Cerebellar nuclear complex (tissue), 1 donor: ENCODE data around the gene ATP5F1D.
"Not testable (repeated sequence)": the region's sequence is repeated elsewhere in the genome, so short reads cannot be mapped to it uniquely, and the experiment has no call there.

ENCODE experiments used
- DNase-seq, 2 experiments: peaks; one replicate each; lab custom pipeline; 2025; lab: John Stamatoyannopoulos, UW

The ATP5F1D gene

DNA sequence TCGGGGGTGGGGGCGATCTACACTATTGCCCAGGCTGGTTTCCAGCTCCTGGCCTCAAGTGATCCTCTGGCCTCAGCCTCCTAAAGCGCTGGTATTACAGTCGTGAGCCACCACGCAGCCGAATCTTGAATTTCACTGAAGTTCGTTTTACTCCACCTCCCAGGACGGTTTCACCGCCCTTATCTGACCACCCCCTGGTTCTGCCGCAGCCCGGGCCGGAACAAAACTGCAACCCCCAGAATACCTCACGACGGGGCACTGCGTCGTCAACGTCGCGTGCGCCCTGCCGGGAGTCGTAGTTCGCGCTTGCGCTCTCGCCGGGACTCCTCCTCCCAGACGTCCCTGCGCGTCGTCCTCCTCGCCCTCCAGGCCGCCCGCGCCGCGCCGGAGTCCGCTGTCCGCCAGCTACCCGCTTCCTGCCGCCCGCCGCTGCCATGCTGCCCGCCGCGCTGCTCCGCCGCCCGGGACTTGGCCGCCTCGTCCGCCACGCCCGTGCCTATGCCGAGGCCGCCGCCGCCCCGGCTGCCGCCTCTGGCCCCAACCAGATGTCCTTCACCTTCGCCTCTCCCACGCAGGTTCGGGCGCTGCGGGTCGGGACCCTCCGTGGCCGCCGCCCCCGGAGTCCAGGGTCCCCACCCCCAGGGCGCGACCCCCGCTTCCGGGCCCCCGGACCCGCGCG lies at the start of gene ATP5F1D:
Gene ATP5F1D (plus strand): TSS at position 335 of the 679 bp plus-strand sequence. CDS start 100 bp downstream, at position 435.
- peak in 1 of 2 experiments; percentile 59 for DNase-seq

DNA sequence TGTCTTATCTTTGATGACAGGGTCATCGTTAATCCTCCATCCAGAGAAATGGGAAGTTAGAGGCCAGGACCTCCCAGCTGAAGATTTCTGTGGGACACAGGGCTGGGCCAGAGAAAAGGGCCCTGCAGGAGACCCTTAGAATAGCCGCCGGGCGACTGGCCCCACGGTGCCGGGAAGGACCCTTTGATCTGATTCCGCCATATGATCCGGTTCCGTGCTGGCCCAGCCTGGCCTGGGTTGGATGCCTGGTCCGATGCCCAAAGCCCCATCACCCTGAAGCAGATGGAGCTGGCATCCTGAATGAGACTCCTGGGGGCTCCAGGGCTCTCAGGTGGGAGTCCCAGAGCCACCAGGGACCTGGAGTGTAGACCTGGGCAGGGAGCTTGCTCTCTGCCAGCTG lies 42.0 kb upstream of the ATP5F1D start:
- DNase-seq = no peak

DNA sequence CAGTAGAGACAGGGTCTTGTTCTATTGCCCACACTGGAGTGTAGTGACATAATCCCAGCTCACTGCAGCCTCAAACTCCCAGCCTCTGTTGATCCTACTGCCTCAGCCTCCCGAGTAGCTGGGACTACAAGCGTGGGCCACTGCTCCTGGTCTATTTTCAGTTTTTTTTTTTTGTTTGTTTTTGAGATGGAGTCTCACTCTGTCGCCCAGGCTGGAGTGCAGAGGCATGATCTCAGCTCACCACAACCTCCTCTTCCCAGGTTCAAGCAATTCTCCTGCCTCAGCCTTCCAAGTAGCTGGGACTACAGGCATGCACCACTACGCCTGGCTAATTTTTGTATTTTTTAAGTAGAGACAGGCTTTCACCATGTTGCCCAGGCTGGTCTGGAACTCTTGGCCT lies 40.9 kb upstream of the ATP5F1D start:
- not testable (repeated sequence) for DNase-seq

DNA sequence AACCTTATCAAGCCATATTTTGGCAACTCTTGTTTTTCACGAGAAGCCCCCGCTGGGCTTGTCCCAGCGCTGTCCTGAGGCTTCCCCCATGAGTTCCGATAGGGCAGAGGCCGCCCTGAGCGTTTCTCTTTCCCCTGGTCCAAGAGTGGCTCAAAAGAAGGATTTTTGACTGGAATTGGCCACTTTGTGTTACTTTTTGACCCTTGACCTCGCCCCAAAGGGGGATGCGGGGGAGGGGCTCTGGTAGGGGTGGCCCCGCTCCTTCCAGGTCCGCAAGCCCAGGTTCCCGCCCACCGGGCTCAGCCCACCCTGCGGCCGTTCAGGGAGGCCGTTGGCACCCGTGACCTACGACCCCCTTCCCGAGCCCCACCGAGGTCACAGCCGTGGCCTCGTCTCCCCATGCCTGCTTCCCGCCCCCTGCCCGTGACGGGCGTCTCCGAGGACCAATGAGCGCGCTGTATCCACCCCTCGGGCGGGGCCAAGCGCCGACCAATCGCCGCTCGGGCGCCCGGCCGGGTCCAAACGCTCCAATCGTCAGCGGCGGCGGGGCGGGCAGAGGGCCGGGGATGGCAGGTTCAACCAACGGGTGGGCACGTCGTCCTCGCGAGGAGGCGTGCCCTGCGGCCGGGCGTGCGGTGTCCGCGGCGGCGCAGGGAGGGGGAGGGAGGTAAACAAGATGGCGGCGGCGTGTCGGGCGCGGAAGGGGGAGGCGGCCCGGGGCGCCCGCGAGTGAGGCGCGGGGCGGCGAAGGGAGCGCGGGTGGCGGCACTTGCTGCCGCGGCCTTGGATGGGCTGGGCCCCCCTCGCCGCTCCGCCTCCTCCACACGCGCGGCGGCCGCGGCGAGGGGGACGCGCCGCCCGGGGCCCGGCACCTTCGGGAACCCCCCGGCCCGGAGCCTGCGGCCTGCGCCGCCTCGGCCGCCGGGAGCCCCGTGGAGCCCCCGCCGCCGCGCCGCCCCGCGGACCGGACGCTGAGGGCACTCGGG lies 36.1 kb upstream of the ATP5F1D start, which contains the start of gene STK11:
Gene STK11 (plus strand): TSS at position 665 of the 986 bp plus-strand sequence. CDS start 1,136 bp downstream, outside the sequence.
- peak; percentile 71 to 89 for DNase-seq

DNA sequence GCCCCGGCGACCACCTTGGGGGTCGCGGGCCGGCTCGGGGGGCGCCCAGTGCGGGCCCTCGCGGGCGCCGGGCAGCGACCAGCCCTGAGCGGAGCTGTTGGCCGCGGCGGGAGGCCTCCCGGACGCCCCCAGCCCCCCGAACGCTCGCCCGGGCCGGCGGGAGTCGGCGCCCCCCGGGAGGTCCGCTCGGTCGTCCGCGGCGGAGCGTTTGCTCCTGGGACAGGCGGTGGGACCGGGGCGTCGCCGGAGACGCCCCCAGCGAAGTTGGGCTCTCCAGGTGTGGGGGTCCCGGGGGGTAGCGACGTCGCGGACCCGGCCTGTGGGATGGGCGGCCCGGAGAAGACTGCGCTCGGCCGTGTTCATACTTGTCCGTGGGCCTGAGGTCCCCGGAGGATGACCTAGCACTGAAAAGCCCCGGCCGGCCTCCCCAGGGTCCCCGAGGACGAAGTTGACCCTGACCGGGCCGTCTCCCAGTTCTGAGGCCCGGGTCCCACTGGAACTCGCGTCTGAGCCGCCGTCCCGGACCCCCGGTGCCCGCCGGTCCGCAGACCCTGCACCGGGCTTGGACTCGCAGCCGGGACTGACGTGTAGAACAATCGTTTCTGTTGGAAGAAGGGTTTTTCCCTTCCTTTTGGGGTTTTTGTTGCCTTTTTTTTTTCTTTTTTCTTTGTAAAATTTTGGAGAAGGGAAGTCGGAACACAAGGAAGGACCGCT lies 35.2 kb upstream of the ATP5F1D start:
- DNase-seq = no peak

DNA sequence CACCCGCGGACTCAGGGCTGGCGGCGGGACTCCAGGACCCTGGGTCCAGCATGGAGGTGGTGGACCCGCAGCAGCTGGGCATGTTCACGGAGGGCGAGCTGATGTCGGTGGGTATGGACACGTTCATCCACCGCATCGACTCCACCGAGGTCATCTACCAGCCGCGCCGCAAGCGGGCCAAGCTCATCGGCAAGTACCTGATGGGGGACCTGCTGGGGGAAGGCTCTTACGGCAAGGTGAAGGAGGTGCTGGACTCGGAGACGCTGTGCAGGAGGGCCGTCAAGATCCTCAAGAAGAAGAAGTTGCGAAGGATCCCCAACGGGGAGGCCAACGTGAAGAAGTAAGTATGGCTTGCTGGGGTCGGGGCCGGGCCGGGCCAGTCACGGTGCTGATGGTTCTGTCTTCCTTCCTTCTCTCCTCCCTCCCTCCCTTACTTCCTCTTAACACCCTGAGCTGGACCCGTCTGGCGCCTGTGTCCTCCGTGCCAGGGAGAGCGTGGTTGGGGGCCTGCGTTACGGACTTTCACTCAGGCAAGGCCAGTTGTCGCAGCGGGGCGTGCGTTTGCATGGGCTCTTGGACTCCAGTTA lies 34.6 kb upstream of the ATP5F1D start:
- DNase-seq = no peak

DNA sequence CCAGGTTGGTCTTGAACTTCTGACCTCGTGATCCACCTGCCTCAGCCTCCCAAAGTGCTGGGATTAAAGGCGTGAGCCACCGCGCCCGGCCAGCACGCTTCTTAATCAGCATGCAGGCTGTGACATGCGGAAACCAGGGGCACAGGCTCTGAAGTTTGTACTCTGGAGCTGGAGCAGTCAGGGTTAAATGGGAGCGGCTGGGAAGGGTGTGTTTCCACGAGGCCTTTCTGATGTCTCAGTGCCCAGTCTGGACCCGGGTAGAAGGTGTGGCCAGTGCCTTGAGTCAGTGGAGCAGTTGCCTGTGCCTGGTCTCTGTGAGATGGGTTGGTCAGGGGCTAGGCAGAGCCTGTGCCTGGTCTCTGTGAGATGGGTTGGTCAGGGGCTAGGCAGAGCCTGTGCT lies 32.7 kb upstream of the ATP5F1D start:
- DNase-seq = not testable (repeated sequence)

DNA sequence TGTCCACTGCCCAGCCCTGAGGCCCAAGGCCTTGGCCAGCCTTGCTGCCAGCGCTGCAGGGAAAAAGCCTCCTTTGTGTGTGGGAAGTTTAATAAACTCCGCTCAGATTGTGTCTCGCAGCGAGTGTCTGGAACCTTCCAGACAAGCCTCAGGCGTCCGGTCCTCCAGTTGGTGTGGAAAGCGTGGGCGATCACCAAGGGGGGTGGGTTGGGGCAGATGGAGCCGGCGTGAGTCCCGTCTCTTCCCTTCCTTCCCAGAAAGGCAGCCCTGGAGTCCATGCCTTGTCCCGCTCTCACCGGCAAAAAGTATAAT lies 31.4 kb upstream of the ATP5F1D start:
- no peak for DNase-seq

DNA sequence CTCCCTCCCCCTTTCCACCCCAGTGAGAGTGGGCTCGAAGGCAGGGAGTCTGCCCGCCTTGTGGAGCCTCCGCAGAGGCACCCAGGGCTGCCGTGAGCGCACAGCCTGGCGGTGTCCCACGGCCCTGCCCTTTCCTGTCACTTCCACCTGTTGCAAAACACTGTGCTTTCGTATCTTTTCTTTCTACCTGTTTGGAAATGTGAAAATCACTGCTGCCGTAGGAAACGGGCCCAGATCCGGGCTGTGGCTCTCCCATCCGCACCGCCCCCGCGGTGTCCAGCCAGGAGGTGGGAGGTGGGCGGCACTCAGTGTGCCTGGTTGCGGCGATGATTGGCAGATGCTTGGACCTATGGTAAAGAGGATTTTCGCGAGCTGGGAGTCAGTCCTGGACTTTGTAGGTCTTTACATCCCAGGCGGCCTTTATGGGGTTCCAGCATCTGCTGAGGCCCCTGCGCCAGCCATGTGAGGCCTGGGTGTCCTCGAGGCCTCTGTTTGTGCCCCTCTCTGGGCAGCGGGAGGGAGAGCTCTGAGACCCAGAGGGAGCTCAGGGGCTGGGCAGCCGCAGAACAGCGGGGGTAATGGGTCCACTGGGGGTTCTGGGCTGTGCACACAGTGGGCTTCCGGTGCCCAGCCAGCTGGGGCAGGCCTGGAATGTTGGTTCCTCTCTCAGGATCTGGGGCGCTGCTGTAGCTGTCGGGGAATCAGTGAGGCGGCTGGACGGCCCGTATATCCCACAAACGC lies 29.9 kb upstream of the ATP5F1D start:
- DNase-seq = no peak

DNA sequence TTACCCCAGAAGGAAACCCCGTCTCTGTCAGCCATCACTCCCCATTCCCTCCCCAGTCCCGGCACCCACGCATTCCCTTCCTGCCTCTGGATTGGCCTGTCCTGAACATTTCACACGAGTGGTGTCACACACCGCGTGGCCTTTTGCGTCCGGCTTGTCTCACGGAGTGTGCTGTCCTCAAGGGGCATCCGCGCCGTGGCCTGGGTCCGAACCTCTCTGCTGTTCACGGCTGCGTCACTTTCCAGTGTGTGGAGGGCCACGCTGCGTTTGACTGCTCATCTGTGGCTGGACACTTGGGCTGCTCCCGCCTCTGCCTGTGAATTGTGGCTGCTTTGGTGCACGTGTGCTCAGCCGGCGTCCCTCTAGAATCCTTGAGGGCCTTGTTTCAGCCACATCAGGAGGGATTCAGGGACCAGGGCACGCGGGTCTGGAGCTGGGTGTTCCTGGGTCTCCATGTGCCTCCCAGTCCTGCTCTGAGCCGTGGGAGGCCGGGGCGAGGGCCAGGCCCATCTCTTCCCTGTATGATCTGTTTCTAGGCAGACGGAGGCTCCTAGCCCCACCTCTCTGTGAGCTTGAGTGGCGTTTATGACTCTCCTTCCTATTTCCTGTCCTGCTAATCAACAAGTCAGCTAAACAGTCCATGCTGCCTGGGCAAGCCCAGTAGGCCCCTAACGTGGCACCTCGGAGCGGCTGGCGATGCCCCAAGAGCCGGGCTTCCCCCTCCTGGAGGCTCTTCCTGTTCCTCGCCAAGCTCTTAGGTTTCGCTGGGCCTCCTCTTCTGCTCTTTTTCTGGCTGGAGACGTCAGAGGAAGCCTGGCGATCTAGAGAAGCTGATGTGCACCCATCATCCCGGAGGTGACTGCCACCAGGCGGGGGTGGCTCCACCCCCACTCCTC lies 27.9 kb upstream of the ATP5F1D start:
- DNase-seq = peak in 1 of 2 experiments; percentile 19

DNA sequence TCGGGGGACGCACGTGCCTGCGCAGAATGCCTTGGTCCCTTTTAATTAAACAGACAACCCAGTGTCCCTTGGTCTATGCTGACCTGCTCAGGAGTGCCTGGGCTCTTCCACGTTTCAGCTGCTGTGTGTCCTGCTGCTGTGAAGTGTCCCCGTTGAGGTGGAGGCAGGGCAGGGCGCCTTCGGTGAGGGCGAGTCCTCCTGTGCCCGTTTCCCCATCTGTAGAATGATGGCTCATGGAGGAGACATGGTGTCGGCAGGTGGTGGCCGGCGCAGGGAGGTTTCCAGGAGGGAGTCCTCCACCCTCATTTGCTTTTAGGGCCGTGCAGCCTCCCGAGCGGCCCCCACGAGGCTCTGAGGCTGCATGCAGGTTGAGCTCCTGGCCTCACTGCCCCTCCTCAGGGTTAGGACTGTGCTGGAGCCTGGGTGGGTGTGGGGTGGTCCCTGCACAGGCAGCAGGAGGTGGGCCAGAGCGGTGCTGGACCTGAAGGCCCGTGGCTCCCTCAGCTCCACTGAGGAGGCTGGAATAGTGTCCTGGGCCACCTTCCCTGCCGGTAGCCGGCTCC lies 27.2 kb upstream of the ATP5F1D start:
- no peak for DNase-seq

DNA sequence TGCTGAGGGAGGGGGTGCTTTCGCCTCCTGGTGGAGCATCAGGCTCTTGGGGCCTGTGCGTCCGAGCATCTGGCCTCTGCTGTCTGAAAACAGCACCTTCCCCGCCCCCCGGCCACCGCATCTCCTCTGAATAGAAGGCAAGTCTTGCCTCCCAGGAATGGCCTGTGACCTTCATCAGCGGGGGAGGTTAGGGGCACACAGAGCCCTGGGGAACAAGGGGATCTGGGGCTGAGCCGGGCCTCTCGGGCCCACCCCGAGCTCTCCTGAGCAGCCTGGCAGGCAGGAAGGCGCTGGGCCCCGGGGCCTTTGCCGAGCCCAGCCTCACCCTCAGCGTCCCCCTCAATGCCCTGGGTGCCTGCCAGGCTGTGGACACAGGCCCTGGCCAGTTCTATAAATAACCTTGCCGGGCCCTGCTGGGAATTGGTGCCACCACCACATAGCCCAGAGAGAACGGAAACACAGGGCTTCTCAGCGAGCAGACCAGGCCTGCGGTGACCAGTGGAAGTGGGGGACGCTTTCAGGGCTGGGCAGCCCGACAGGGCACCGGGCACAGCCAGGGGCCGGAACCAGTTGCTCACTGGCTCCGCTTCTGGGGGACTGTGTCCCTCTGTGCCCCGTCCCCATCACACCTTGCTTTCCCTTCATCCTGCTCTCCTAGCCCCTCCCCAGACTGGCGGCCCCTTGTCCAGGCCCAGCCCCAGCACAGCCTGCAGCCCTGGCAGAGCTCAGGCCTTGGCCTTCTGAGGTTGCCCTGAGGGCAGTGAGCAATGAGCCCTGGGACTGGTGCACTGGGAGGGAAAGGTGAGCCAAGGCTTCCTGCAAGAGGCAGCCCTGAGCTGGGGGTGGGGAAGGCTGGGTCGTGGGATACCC lies 26.5 kb upstream of the ATP5F1D start:
- DNase-seq = no peak

DNA sequence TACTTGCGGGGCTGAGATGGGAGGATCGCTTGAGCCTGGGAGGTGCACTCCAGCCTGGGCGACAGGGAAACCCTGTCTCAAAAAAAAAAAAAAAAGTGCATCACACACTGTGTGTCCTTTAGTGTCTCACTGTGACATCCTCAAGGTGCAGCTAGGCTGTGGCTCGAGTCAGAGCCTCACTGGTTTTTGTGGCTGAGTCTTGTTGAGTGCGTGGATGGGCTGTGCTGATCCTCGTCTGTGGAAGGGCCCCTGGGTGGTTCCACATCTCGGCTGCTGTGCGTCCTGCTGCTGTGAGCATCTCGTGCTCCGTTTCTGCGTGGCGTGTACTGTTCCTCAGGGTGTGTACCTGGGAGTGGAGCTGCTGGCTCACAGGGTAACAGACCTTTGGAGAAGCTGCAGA lies 24.8 kb upstream of the ATP5F1D start:
- no peak for DNase-seq

DNA sequence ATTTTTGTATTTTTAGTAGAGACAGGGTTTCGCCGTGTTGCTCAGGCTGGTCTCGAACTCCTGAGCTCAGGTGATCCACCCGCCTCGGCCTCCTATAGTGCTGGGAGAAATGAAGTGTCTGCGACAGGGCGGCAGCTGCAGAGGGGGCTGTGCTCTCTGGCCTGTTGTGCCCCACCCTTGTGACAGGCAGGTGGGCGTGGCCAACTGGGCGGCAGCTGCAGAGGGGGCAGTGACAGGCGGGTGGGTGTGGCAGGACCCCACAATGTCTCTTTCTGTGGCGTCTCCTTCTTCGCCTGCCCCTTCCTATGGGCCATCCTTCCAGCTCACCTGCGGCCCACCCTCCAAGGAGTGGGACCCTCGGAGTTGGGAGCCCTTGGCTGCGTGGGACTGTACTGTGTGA lies 24.2 kb upstream of the ATP5F1D start:
- DNase-seq = no peak

DNA sequence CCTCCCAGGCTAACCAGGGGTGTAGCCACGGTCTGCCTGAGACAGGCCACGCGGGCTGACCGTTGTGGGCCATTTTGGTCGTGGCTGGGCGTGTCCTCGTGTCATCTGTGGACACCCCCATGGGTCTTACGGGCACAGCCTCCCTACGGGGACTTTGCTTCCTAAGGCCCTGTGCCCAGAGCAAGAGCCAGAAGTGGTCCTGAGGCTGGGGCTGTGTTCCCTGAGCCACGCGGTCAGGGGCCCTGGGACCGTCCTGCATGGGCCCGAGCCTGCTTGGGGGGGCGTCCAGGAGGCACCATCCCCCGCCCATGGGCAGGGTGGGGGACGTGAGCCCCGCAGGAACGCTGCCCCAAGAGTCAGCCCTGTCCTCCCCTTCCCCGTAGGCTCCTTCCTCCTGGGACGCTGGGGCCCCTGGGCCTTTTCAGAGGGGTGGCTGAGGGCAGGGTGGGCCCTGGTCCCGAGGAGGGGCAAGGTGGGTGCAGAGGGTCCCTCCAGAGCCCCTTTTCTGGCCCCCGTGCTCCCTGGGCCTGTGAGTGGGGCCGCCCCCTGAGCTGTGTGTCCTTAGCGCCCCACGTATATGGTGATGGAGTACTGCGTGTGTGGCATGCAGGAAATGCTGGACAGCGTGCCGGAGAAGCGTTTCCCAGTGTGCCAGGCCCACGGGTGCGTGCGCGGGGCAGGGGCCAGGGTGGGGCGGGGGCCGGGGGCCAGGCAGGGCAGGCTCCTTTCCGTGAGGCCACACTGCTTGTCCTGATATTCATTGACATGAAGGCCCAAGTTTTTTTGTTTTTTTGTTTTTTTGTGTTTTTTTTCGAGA lies 22.6 kb upstream of the ATP5F1D start:
- DNase-seq = no peak

DNA sequence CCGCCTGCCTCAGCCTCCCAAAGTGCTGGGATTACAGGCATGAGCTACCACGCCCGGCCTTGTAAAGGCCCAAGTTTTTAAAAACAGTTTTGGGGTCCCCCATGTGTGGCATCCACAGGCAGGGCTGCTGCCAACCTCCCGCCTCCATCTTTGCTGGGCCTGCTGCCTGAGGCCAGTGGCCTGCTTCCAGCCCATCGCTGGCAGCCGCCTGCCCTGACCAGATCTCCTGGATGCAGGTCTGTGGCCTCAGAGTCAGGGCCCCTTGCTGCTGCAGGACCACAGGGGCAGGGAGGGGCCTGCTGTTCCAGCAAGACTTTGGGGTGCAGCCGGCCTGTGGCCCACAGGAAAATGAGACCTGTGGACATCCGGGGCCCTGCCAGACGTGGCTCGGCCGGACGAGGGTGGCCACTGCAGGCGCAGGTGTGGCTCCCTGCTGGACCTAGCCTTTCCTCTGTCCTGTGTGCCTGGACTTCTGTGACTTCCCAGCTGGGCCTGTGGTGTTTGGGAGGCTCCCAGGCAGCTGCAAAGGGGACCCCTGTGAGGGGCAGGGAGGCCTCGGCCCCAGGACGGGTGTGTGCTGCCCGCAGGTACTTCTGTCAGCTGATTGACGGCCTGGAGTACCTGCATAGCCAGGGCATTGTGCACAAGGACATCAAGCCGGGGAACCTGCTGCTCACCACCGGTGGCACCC lies 21.6 kb upstream of the ATP5F1D start:
- DNase-seq = no peak

DNA sequence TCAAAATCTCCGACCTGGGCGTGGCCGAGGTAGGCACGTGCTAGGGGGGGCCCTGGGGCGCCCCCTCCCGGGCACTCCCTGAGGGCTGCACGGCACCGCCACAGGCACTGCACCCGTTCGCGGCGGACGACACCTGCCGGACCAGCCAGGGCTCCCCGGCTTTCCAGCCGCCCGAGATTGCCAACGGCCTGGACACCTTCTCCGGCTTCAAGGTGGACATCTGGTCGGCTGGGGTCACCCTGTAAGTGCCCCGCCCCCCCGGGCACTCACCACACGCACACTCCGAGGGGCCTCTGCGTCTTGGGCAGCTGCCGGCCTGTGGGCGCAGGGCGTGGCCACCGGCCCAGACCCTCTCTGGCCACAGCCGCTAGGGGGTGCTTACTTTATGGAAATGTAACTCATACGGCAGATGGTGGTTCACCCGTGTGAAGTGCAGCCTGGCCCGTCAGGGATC lies 21.0 kb upstream of the ATP5F1D start:
- no peak for DNase-seq
